Colonic mucosa (tissue), 4 donors: ENCODE results near the gene ZNF678. TPM values are rescaled to one million over a fixed set of nuclear protein-coding genes. Genes with fewer than 3 reads are reported as not detected.

Source experiments
- DNase-seq: peaks from one replicate; pipeline ENCODE4 v3.0.0-alpha.2; 2020
- H3K27ac ChIP-seq: fragments of 200-600 bp; one replicate; pipeline ENCODE4 v1.8.0; 2021
- H3K27me3 ChIP-seq: fragments of 200-600 bp; one replicate; pipeline ENCODE4 v1.8.0; 2021
- H3K36me3 ChIP-seq: fragments of 200-600 bp; one replicate; pipeline ENCODE4 v1.8.0; 2021
- H3K4me1 ChIP-seq: fragments of 200-600 bp; one replicate; pipeline ENCODE4 v1.8.0; 2021; ENCODE audit warnings: mild to moderate bottlenecking
- H3K4me3 ChIP-seq: fragments of 200-600 bp; one replicate; pipeline ENCODE4 v1.8.0; 2021
- H3K9ac ChIP-seq, 2 donors: one replicate each; pipeline ENCODE4 v1.7.0; 2013; ENCODE audit warnings: control low read depth in 2 of 2, low read depth in 2 of 2, low read length in 2 of 2
- H3K9me3 ChIP-seq: fragments of 200-600 bp; one replicate; pipeline ENCODE4 v1.8.0; 2021
- CTCF ChIP-seq: fragments of 200-600 bp; IDR thresholded peaks from one replicate; pipeline ENCODE4 v1.8.0; 2022; ENCODE audit warnings: antibody characterized with exemption, mild to moderate bottlenecking
- intact Hi-C: fragments of 100-400 bp; cut with DNase I; formaldehyde crosslinking; loops from one replicate; pipeline ENCODE4 v1.14.1; 2022
- total RNA-seq, 2 donors: library from RNA; stranded (reverse); fragmentation: NEBNext Ultra II Directional in 1 of 2; extraction: Animal tissue kit (Norgen Biotek cat#: 25700) in 1 of 2; gene quantifications; one replicate each; pipeline ENCODE4 v1.2.1, GENCODE V29; 2021
- donor health status: healthy.
- donor health status: DM: no; HTN: no; CAD: no.
- donor health status: DM: no; HTN: no; CAD: no.

ZNF678 gene
- total RNA-seq, 2 donors from 2014 or later = 7.4 to 10.4 TPM

- H3K4me3 ChIP-seq = no peak overlapping the region
- no peak for DNase-seq
- H3K9me3 ChIP-seq = no peaks in the 10 kb centered on the region
- no peaks in the 10 kb centered on the region for H3K36me3 ChIP-seq
- TF ChIP-seq CTCF = no peak
- H3K9ac ChIP-seq = no peak overlapping the region
- no peak overlapping the region for H3K27ac ChIP-seq
- H3K4me1 ChIP-seq = peaks cover 8% of the 10 kb centered on the region
- intact Hi-C loops = no loop called here
- H3K27me3 ChIP-seq = no peaks in the 10 kb centered on the region
Observed at GRCh38 chr1:227725046-227725445, 161.7 kb downstream of the ZNF678 start.

GRCh38 chr1:227726318-227726717 lies 163.0 kb downstream of the ZNF678 start:
- Histone ChIP-seq H3K36me3 (peaks cover 1% of the 10 kb centered on the region), H3K4me3 (no peak overlapping the region), H3K9me3 (no peaks in the 10 kb centered on the region), H3K9ac (no peak overlapping the region), H3K27ac (no peak overlapping the region), H3K4me1 (peaks cover 8% of the 10 kb centered on the region), H3K27me3 (no peaks in the 10 kb centered on the region)
- intact Hi-C loops = no loop called here
- DNase-seq = no peak
- no peak for TF ChIP-seq CTCF

Other genes with a start within 250 kb of the ZNF678 start
- gene CDC42BPA, start 245.1 kb upstream of the ZNF678 start, total RNA-seq = 10 to 100 TPM; 26.4 to 36.6 TPM
- 10 to 100 TPM in 1 of 2 donors, 1 to 10 TPM in 1; 9.0 to 16.0 TPM for gene JMJD4, start 171.7 kb downstream of the ZNF678 start, total RNA-seq
- 10 to 100 TPM; 19.0 to 28.0 TPM for gene SNAP47, start 171.9 kb downstream of the ZNF678 start, total RNA-seq